ENCODE data around the gene MMEL1.
"Not testable (repeated sequence)": the region's sequence is repeated elsewhere in the genome, so short reads cannot be mapped to it uniquely, and the experiment has no call there.

MMEL1 gene

GRCh38 chr1:2588661-2589430 lies 44.0 kb downstream of the MMEL1 start:
- DNase-seq = no peak

DNA sequence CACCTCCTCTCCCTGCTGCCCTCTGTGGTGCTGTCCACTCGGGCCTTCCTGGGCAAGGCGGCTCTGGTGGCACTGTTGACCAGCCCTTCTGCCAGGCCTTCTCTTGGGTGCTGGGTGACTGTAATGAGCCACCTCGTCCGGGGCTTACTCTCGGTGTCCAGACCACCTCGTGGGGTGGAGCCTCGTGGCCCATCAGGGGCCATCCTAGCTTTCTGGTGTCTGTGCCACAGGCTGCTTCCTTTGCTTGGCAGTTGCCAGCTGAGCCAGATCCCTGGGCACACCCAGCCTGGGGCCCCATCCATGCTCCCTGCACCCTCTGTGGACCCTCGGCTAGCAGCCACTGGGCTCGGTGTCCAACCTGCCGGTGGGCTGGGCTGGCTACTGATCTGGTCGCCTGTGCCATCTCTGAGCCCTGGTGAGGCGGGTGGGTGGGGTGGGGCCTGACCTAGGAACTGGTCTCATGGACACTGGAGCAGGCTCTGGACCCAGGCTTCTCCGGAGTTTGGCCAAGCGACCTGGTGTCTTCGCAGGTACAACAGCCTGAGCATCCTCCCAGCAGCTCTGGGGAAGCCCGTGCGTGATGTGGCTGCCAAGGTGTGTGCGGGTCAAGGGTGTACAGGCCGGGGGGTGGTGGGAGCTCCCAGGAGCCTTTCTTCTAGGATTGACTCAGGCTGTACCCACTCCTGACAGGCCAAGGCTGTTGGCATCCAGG lies 44.8 kb downstream of the MMEL1 start:
- no peak for DNase-seq

DNA sequence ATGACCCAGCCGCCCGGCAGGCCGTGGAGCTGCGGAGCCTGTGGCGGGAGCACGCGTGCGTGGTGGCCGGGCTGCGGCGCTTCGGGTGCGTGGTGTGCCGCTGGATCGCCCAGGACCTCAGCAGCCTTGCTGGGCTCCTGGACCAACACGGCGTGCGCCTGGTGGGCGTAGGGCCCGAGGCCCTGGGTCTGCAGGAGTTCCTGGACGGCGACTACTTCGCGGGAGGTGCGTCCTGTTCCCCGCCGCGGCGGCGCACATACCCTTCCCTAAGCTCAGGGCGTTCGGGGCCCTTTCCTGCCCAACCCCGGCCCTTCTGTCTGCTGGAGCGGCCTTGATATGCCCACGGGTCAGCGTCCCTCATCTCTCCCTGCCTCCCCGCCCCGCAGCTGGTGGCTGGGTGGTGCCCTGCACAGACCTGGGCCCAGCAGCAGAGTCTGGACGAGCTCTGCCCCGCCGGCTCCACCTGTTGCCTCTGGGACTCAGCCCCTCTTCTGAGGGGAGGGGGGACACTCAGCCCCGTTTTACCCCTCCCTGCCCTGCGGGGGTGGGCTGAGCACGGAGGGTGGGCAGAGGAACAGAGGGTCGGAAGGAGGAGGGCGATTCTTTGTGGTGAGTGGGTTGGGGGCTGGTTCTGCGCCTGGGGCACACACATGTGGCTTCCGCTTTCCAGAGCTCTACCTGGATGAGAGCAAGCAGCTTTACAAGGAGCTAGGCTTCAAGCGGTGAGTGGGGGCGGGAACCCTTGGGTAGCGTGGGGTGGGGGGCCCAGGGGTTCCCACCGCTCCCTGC lies 45.6 kb downstream of the MMEL1 start:
- DNase-seq = no peak

- DNase-seq = peak; percentile 98
Measured at GRCh38 chr1:2586154-2587070, 46.4 kb downstream of the MMEL1 start, which contains the start of gene PRXL2B. Gene PRXL2B (plus strand): TSS chr1:2586777. CDS start chr1:2586886, 109 bp downstream.

DNA sequence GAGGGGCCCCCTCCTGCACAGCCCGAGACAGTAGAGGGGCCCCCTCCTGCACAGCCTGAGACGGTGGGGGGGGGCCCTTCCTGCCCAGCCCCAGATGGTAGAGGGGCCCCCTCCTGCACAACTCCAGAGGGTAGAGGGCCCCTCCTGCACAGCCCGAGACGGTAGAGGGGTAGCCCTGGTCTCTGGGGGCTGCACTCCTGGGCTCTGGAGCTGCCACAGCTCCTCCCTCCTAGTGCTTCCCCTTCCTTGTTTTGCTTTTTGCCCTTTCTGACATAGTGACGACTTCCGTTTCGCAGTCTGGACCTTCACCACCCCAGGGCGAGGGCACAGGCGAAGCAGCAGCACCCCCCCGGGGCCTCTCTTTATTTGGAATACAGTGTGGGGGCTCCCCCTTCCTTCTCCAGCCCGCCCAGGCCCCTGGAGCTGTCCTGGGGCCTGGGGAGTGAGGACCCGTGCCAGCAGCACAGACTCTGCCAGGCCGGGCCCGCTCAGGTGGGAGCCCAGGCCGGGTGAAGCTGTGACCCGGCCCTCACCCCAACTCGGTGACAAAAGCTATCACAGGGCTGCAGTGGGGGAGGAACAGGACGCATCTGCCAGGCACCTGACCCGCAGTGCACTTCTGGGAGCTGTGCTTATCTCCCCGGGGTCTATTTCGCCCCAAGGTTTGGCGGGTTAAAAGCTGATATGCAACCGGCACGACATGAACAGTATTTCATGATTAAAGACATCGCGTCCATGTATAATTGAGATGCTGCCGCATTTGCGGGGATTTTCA lies 47.3 kb downstream of the MMEL1 start:
- DNase-seq = peak; percentile 57

DNA sequence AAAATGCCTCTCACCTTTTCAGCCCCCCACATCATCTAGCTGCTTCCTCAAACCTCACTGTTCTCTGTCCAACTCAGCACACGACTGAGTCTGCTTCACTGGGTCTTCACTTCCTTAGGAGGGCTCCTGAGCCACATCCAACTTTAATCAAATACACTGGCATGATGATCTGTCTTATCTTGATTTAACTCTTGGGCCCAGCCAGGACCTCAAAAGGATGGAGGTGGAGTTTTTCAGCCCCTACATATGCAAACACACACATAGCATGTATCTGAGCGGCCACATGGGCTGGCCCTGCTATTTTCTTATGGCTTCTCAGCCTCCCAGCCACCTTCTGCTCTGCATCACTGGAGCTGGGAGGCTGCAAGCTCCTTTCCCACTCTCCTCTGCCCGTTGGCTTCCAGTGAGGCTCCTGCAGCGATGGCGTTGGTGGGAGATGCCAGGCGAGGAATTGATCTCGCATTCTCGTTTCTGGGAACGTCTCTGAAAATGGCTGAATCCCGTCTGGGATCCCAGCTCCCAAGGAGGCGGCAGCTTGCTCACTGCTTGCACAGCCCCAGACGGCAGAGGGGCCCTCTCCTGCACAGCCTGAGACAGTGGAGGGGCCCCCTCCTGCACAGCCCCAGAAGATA lies 48.0 kb downstream of the MMEL1 start:
- no peak for DNase-seq

DNA sequence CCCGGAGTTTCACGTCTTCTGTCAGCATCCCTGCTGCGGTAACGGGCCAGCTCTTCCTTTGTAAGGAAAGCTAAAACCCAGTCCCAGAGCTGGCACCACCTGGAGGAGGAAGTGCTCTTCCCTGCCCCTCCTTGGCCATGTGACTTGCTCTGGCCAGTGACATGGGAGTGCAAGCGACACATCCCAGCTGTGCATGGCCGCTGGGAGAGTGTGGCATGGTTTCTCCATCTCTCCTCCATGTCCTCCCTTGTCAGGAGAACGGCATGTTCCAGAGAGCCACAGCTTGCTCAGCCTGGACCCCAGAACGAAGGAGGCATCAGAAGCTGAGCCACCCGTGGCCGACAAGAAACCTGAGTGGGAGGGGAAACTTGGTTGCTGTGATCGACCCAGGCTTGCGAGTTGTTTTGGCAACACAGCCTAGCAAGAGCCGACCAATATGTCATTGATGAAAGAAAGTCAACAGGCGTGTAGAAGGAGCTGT lies 48.9 kb downstream of the MMEL1 start:
- peak; percentile 30 for DNase-seq

DNA sequence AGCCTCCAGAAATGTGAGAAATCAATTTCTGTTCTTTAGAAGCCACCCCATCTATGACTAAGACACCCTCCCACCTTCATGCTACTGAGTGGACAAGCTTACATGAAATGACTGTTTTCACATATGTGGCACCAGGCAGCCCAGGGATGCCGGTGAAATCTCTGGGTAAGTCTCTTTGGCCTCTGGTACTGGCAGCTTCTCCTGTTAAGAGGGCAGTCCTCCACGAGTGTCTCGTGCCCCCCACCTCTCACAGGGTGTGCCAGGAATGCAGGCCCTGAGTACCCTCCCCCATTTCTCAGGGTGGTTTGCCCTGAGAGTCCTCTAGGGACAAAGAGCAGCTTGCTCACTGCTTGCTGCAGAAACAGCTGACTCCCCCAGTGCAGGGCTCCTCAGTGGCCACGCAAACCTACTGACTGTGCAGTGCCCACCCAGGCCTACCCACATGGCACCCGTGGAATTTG lies 49.5 kb downstream of the MMEL1 start:
- DNase-seq = peak; percentile 30

DNA sequence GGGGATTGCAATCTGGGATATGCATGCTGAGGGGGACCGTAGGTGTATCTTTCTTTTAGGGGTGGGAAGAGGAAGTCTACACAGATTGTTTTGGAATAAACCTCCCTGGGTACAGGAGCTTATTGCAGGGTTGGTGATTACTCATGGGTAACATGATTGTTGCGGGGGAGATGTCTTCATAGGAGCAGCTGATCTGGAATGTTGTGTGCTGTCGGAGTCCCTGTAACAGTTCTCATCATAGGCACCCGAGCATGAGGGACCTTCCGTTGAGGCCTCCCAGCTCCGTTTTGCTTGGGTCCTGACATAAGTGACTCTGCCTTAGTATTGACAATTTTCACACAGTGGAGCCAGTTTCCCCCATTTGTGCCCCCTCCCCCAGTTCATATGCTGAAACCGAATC lies 50.4 kb downstream of the MMEL1 start:
- DNase-seq = no peak

GRCh38 chr1:2580691-2581090 lies 52.1 kb downstream of the MMEL1 start:
- DNase-seq = no peak

DNA sequence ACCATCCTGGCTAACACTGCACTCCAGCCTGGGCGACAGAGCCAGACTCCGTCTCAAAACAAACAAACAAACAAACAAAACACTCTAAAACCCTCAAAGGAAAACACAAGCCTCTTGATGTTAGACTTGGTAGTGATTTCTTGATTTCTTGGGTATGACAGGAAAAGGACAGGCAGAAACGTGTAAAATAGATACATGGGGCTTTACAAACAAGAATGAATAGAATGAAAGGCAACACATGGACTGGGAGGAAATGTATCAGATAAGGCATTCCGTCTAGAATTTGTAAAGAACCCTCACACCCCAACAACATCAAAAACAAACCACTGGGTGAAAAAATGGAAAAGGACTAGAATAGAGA lies 54.1 kb downstream of the MMEL1 start:
- no peak for DNase-seq

GRCh38 chr1:2577565-2578075 lies 55.2 kb downstream of the MMEL1 start:
- DNase-seq = peak; percentile 39

GRCh38 chr1:2575801-2576663 lies 56.8 kb downstream of the MMEL1 start:
- DNase-seq = no peak

- no peak for DNase-seq
Measured at GRCh38 chr1:2574350-2574749, 58.5 kb downstream of the MMEL1 start.

DNA sequence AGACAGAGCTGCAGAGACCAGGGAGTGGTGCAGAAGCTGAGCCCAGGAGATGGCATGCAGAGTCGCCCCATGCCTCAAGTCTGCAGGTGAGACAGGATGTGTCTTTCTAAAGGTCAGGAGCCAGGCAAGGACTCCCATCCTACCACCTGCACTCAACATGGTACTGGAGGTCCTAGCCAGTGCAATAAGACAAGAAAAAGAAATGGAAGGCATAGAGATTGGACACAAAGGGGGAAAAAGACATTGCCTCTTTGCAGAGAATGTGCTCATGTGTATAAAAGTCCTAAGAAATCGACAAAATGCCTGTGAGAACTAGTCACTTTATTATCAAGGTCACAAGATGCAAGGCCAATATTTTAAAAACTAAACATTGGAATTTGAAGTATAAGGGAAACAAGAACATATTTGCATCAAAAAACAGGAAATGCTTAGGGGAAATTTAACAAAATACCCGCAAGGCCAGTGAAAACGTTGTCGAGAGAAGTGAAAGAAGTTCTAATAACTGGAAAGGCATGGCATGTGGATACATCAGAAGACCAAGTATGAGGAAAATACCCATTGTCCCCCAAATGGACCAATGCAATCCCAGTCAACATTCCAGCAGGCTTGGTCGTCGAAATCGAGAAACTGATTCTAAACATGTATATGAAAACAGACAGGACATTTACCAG lies 59.4 kb downstream of the MMEL1 start:
- no peak for DNase-seq

DNA sequence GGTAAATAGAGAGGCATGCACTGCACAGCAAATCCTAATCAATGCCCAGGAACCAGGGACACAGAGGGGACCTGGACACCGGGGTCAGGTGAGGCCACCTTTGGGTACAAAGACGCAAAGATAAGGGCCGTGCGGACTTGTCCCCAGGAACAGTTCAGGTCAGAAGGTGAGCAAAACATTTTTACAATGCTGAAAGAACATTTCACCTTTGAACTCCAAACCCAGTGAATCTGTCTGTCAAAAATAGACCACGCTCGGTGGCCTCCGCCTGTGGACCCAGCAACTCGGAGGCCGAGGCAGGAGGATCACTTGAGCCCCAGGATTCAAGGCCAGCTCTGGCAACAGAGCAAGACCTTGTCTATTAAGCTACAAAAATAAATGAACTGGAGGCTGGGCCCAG lies 61.5 kb downstream of the MMEL1 start:
- no peak for DNase-seq

- no peak for DNase-seq
Measured at GRCh38 chr1:2570332-2570731, 62.5 kb downstream of the MMEL1 start.

- not testable (repeated sequence) for DNase-seq
Measured at GRCh38 chr1:2569703-2570102, 63.1 kb downstream of the MMEL1 start.

- DNase-seq = no peak
Measured at GRCh38 chr1:2569060-2569459, 63.8 kb downstream of the MMEL1 start.

Measured in stimulated activated naive CD4-positive, alpha-beta T cell treated with Interleukin-2 at 50 U/mL for 16 hours (primary cell).